ENCODE data around the gene SCEL. TPM values are rescaled to one million over a fixed set of nuclear protein-coding genes. Genes with fewer than 3 reads are reported as not detected.

SCEL gene
- total and polyA plus RNA-seq, 2 of the 4 experiments (the other 2 are of a cell fraction) = not detected

DNA sequence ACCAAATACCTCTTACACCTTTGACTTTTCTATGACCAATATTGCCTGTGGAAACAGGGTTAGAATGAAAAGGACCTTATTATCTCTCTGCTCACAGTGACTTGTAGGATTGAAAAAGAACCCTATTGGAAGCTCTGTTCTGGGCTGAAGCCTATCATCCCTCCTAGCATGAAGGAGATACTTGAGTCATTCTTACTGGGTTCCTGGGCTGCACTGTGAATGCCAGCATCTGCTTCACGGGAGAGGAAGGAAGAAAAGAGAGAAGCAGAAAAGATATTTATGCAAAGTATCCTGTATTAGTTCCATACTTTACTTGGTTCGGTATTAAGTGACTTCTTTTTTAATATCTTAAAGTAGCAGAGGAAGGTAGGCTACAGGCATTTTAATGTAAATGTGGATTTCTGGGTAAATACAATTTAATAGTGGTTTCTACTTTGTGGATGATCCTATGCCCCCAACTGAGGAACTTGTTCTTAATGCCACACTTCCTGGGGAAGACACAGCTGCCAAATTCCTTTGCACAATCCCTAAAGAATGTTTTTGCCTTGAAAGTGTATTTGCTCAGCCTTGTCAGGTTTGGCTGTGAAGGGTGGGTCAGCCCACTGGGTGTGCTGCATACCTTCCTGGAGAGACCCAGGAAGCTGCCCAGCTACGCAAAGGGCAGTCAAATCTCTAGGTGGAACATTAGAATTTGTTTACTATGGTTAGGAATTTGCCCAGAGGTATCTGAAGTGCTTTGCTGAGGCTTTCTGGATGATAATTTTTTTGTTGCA, 13.7 kb upstream of the SCEL start:
- H3K9me3 ChIP-seq (ENCODE audit: control insufficient read depth, insufficient read depth, low read length) = no peaks in the 10 kb centered on the region
- H3K23ac ChIP-seq (ENCODE audit: low read depth, low read length) = no peak overlapping the region
- H3K18ac ChIP-seq (ENCODE audit: low read depth, low read length) = no peak overlapping the region
- no peaks in the 10 kb centered on the region for H3K79me1 ChIP-seq (ENCODE audit: low read depth in 1 of 2, low read length in 2 of 2)
- H3K9ac ChIP-seq (ENCODE audit: low read depth, low read length) = no peak overlapping the region
- ChIA-PET CTCF (no interaction called here), POLR2A (ENCODE audit: unreplicated experiment) (interaction anchor here (0.5 kb wide), 1 partner anchor 49 kb away, joined by 5 read pairs; no protein-coding TSS in a partner anchor)
- no TSS peak for BruUV-seq (replicated peaks)
- no peak overlapping the region for H2BK120ac ChIP-seq (ENCODE audit: low read depth, low read length)
- no peak overlapping the region for H2AK5ac ChIP-seq (ENCODE audit: low read depth, low read length)
- no peaks in the 10 kb centered on the region for H3K36me3 ChIP-seq (ENCODE audit: control insufficient read depth, insufficient read depth, low read length)
- TF ChIP-seq RFX5 (IDR thresholded peaks at IDR 0.05; ENCODE audit: low read depth, low read length) = no peak
- H4K5ac ChIP-seq (ENCODE audit: low read depth, low read length) = no peak overlapping the region
- no peak for DNase-seq
- dilution Hi-C loops (cut with HindIII; ENCODE audit: low sequenced_read_pairs, unreplicated experiment) (no loop called here), in situ Hi-C loops (cut with MboI; ENCODE audit: low sequenced_read_pairs) (no loop called here), intact Hi-C loops (cut with micrococcal nuclease) (no loop called here)
- whole genome bisulfite sequencing, 2 experiments (ENCODE audit: extremely low coverage in 2 of 2, insufficient read length in 1 of 2) = 40% methylated on average over 1 of the region's 3 CpGs; no CpG with 5 or more reads in 1 of the 2 experiments
- no peak overlapping the region for H4K8ac ChIP-seq (ENCODE audit: low read depth in 2 of 2, low read length in 2 of 2)
- H3K4me1 ChIP-seq (ENCODE audit: control insufficient read depth, insufficient read depth, low read length) = no peaks in the 10 kb centered on the region
- H3K56ac ChIP-seq (ENCODE audit: extremely low read depth, insufficient read depth, low read length) = no peak overlapping the region
- no peak overlapping the region for H3K27ac ChIP-seq (ENCODE audit: insufficient read depth, low read length)
- H3K4me3 ChIP-seq (ENCODE audit: insufficient read depth, low read depth, low read length) = no peak overlapping the region
- H2AK9ac ChIP-seq (replicated peaks; ENCODE audit: low read depth, low read length, poor library complexity) = no peak overlapping the region
- no peaks in the 10 kb centered on the region for H4K20me1 ChIP-seq (ENCODE audit: insufficient read depth, low read length)
- H3K4me2 ChIP-seq (ENCODE audit: low read depth, low read length) = no peak overlapping the region
- H3K9me1 ChIP-seq (ENCODE audit: insufficient read depth, low read length) = no peaks in the 10 kb centered on the region
- H3K27me3 ChIP-seq (ENCODE audit: control insufficient read depth, insufficient read depth, low read length) = no peaks in the 10 kb centered on the region
- no peak overlapping the region for H2BK15ac ChIP-seq (ENCODE audit: low read depth, low read length)
- no peak overlapping the region for H3K4ac ChIP-seq (ENCODE audit: low read depth, low read length)
- H4K91ac ChIP-seq (ENCODE audit: insufficient read depth, low read depth, low read length) = no peak overlapping the region
- H2AFZ ChIP-seq (replicated peaks; ENCODE audit: low read length, poor library complexity) = no peak overlapping the region
- no peak overlapping the region for H2BK20ac ChIP-seq (ENCODE audit: low read depth, low read length)
- no peak overlapping the region for H3K14ac ChIP-seq (replicated peaks; ENCODE audit: low read depth, low read length)
- ATAC-seq (ENCODE audit: low read depth) = no peak
- H2BK5ac ChIP-seq (ENCODE audit: low read depth, low read length, poor library complexity, severe bottlenecking) = no peak overlapping the region

Data from IMR-90 (cell line).